Loucy (cell line): ENCODE measurements around the gene CCDC141.

Experiments
- H2AFZ ChIP-seq: fragments of 200-600 bp; sonication (generic); 2 replicates; pipeline ENCODE4 v1.6.0; 2016; ENCODE audit warnings: antibody characterized with exemption, mild to moderate bottlenecking, low read length, moderate library complexity
- H3F3A ChIP-seq: fragments of 200-600 bp; 2 replicates; pipeline ENCODE4 v1.6.0; 2016; ENCODE audit warnings: antibody characterized with exemption, low read depth, mild to moderate bottlenecking
- H3K27me3 ChIP-seq: fragments of 200-600 bp; sonication (generic); 2 replicates; pipeline ENCODE4 v1.6.1; 2014; ENCODE audit warnings: low read length, mild to moderate bottlenecking; ENCODE audit not compliant: insufficient read depth, poor library complexity, severe bottlenecking
- H3K36me3 ChIP-seq: fragments of 200-600 bp; sonication (generic); 2 replicates; pipeline ENCODE4 v1.6.1; 2016; ENCODE audit warnings: low read length; ENCODE audit not compliant: insufficient read depth
- H3K4me1 ChIP-seq: fragments of 200-600 bp; sonication (generic); 2 replicates; pipeline ENCODE4 v1.5.1; 2014; ENCODE audit warnings: low read length, mild to moderate bottlenecking; ENCODE audit not compliant: insufficient read depth, poor library complexity, severe bottlenecking
- H3K4me2 ChIP-seq: fragments of 200-600 bp; sonication (generic); 2 replicates; pipeline ENCODE4 v1.6.0; 2014; ENCODE audit warnings: antibody characterized with exemption, low read length, low read depth, mild to moderate bottlenecking; ENCODE audit not compliant: poor library complexity, severe bottlenecking
- H3K4me3 ChIP-seq: fragments of 200-600 bp; sonication (generic); 2 replicates; pipeline ENCODE4 v1.5.1; 2014; ENCODE audit warnings: low read length, mild to moderate bottlenecking, mixed read lengths; ENCODE audit not compliant: poor library complexity, severe bottlenecking
- H3K79me2 ChIP-seq: fragments of 200-600 bp; sonication (generic); 2 replicates; pipeline ENCODE4 v1.6.1; 2014; ENCODE audit warnings: low read length; ENCODE audit not compliant: insufficient read depth
- H3K9ac ChIP-seq: fragments of 200-600 bp; sonication (generic); 2 replicates; pipeline ENCODE4 v1.6.0; 2014; ENCODE audit warnings: mild to moderate bottlenecking, low read depth, low read length, moderate library complexity; ENCODE audit not compliant: poor library complexity, severe bottlenecking
- H3K9me2 ChIP-seq: fragments of 200-600 bp; sonication (generic); replicated peaks from 2 replicates; pipeline ENCODE4 v1.6.1; 2016; ENCODE audit warnings: low read depth, low read length, mixed read lengths
- H3K9me3 ChIP-seq: fragments of 200-600 bp; sonication (generic); 2 replicates; pipeline ENCODE4 v1.6.1; 2014; ENCODE audit warnings: mild to moderate bottlenecking, antibody characterized with exemption, low read length, low read depth; ENCODE audit not compliant: insufficient read depth
- H4K20me1 ChIP-seq: fragments of 200-600 bp; sonication (generic); 2 replicates; pipeline ENCODE4 v1.6.0; 2014; ENCODE audit warnings: antibody characterized with exemption, low read length, mild to moderate bottlenecking; ENCODE audit not compliant: insufficient read depth, poor library complexity, severe bottlenecking
- EZH2phosphoT487 ChIP-seq: fragments of 200-600 bp; IDR thresholded peaks from 2 replicates; pipeline ENCODE4 v1.6.1; 2018; ENCODE audit warnings: antibody characterized with exemption, mild to moderate bottlenecking, moderate library complexity, borderline replicate concordance
- TF ChIP-seq, protein P1 (sequence below): fragments of 200-600 bp; sonication (generic); conservative IDR thresholded peaks from 2 replicates; pipeline ENCODE4 v1.5.1; 2014; ENCODE audit warnings: mild to moderate bottlenecking, antibody characterized with exemption, low read length

CCDC141 gene

DNA sequence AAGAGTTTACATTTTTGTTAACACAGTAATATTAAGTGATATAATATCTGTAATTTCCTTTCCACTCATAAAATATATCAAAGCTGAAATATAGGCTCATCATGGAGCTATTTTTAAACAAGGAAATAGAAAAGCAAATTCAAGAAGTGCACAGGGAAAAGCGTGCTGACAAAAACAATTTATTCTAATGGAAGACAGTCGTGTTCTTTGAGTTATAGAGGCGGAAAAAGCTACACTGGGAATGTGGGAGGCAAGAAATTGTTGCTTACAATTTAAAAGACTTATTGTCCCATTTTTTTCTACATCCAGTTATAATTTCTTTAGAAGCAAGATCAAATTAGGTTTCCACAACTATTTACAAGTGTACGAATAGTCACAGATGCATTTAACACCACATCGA is 239.5 kb downstream of the CCDC141 start:
- H3K4me2 ChIP-seq: no peak overlapping the region
- H3K9me3 ChIP-seq: no peaks in the 10 kb centered on the region
- no peak overlapping the region for H3K4me3 ChIP-seq
- H4K20me1 ChIP-seq: no peaks in the 10 kb centered on the region
- no peak for TF ChIP-seq EZH2phosphoT487
- TF ChIP-seq, protein P1, sequence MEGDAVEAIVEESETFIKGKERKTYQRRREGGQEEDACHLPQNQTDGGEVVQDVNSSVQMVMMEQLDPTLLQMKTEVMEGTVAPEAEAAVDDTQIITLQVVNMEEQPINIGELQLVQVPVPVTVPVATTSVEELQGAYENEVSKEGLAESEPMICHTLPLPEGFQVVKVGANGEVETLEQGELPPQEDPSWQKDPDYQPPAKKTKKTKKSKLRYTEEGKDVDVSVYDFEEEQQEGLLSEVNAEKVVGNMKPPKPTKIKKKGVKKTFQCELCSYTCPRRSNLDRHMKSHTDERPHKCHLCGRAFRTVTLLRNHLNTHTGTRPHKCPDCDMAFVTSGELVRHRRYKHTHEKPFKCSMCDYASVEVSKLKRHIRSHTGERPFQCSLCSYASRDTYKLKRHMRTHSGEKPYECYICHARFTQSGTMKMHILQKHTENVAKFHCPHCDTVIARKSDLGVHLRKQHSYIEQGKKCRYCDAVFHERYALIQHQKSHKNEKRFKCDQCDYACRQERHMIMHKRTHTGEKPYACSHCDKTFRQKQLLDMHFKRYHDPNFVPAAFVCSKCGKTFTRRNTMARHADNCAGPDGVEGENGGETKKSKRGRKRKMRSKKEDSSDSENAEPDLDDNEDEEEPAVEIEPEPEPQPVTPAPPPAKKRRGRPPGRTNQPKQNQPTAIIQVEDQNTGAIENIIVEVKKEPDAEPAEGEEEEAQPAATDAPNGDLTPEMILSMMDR: no peak
- no peaks in the 10 kb centered on the region for H3K27me3 ChIP-seq
- H3F3A ChIP-seq: no peaks in the 10 kb centered on the region
- no peak overlapping the region for H3K9ac ChIP-seq
- peaks cover 42% of the 10 kb centered on the region for H3K4me1 ChIP-seq
- no peaks in the 10 kb centered on the region for H3K36me3 ChIP-seq
- H3K9me2 ChIP-seq: no peaks in the 10 kb centered on the region
- H2AFZ ChIP-seq: no peak overlapping the region
- no peaks in the 10 kb centered on the region for H3K79me2 ChIP-seq

DNA sequence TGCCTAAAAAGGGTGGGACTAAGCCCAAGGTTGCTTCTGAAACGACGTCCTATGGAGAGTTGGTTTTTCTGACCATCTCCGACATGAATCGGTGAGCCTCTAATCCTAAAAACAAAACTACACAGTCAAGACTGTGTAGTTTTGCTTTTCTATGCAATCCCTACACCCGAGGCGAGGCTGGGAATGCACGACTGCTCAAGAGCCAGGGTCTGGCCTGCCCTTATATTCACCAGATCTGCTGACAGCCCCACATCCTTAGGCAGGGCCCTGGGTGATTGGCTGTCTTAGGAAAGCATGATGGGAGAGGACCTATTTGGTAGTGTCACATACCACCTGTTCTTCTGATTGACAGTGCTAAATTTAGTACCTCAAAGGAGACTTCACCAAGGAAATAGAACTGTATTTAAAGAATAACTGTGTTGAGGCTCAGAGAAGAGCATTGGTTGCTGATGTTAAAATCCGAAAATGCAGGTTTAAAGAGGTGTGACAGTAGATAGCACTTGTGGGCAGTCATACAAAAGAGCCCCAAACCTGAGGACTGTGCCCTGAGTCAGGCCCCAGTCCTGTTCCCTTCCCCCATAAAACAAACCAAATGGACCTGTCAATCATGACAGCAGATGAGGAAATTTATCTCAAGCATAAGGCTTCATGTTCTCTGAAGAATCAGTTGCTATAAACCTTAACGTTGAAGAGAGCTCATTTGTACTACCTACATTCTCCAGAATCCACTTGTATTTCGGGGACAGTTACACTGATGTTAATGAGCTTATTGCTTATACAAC is 242.5 kb downstream of the CCDC141 start, which contains the start of gene TTN:
TSS of gene TTN (minus strand) at position 197 of the 782 bp plus-strand sequence. CDS start 2,781 bp downstream, outside the sequence.
- H4K20me1 ChIP-seq: no peaks in the 10 kb centered on the region
- H3F3A ChIP-seq: no peaks in the 10 kb centered on the region
- peak within 1 kb of the TSS; percentile 56 for H2AFZ ChIP-seq
- H3K4me1 ChIP-seq: peaks cover 47% of the 10 kb centered on the region
- H3K79me2 ChIP-seq: no peaks in the 10 kb centered on the region
- TF ChIP-seq, protein P1: no peak
- no peak for TF ChIP-seq EZH2phosphoT487
- peak within 1 kb of the TSS; percentile 33 for H3K9ac ChIP-seq
- peak within 1 kb of the TSS; percentile 2 for H3K4me2 ChIP-seq
- H3K9me2 ChIP-seq: no peaks in the 10 kb centered on the region
- H3K27me3 ChIP-seq: no peaks in the 10 kb centered on the region
- H3K4me3 ChIP-seq: peak within 1 kb of the TSS; percentile 37
- no peaks in the 10 kb centered on the region for H3K9me3 ChIP-seq
- no peaks in the 10 kb centered on the region for H3K36me3 ChIP-seq

DNA sequence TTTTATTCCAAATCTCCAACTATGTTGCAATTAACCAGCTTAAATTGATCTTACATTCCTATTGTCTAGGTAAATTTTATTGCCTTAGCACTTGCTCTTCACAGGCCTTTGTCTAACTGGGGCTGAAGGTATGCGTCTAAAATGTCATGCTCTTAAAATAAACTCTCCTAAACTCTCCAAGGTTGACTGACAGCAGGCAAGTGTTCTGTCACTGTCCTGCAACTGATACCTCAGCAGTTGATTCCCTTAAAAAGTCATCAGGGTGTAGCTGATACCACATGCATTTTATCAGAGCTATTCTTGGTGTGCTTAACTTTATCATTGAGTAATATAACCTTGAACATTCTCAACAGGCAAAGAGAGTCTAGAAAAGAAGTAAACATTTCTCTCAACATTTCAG is 243.4 kb downstream of the CCDC141 start:
- H3K27me3 ChIP-seq: no peaks in the 10 kb centered on the region
- peak overlapping the region; percentile 37 for H3K4me3 ChIP-seq
- H4K20me1 ChIP-seq: no peaks in the 10 kb centered on the region
- no peaks in the 10 kb centered on the region for H3K36me3 ChIP-seq
- H3K4me2 ChIP-seq: peak overlapping the region; percentile 2
- H3K79me2 ChIP-seq: no peaks in the 10 kb centered on the region
- TF ChIP-seq, protein P1: no peak
- no peak for TF ChIP-seq EZH2phosphoT487
- H3K9ac ChIP-seq: peak overlapping the region; percentile 33
- peaks cover 42% of the 10 kb centered on the region for H3K4me1 ChIP-seq
- H2AFZ ChIP-seq: peak overlapping the region; percentile 56; the same call in 1 of the 2 replicates
- H3K9me3 ChIP-seq: no peaks in the 10 kb centered on the region
- H3K9me2 ChIP-seq: no peaks in the 10 kb centered on the region
- H3F3A ChIP-seq: no peaks in the 10 kb centered on the region
